ENCODE data around the gene IL17RA.

GRCh38 chr22:17101475-17102296 lies 16.9 kb downstream of the IL17RA start:
- TF ChIP-seq, protein P1, sequence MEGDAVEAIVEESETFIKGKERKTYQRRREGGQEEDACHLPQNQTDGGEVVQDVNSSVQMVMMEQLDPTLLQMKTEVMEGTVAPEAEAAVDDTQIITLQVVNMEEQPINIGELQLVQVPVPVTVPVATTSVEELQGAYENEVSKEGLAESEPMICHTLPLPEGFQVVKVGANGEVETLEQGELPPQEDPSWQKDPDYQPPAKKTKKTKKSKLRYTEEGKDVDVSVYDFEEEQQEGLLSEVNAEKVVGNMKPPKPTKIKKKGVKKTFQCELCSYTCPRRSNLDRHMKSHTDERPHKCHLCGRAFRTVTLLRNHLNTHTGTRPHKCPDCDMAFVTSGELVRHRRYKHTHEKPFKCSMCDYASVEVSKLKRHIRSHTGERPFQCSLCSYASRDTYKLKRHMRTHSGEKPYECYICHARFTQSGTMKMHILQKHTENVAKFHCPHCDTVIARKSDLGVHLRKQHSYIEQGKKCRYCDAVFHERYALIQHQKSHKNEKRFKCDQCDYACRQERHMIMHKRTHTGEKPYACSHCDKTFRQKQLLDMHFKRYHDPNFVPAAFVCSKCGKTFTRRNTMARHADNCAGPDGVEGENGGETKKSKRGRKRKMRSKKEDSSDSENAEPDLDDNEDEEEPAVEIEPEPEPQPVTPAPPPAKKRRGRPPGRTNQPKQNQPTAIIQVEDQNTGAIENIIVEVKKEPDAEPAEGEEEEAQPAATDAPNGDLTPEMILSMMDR (IDR thresholded peaks at IDR 0.05; ENCODE audit: insufficient read depth, low read length, poor library complexity, severe bottlenecking): no peak
- no peak for TF ChIP-seq EZH2phosphoT487 (conservative IDR thresholded peaks at IDR 0.05; ENCODE audit: low read length)
